ENCODE data around the gene SNRNP70. TPM values are rescaled to one million over a fixed set of nuclear protein-coding genes. Genes with fewer than 3 reads are reported as not detected.
"Not testable (repeated sequence)": the region's sequence is repeated elsewhere in the genome, so short reads cannot be mapped to it uniquely, and the experiment has no call there.

SNRNP70 gene
- total and polyA plus RNA-seq, 10 of the 15 experiments (the other 5 are each of a cell fraction or from before 2014, with no cell fraction given): 2.7 to 453 (median 159) TPM

- H3K36me3 ChIP-seq (ENCODE audit: control insufficient read depth in 2 of 2, insufficient read depth in 2 of 2, low read length in 1 of 2); POLR2A ChIA-PET; H3K9ac ChIP-seq (ENCODE audit: control insufficient read depth, insufficient read depth, low read length); BruUV-seq (replicated peaks); intact Hi-C loops (cut with micrococcal nuclease; ENCODE audit: unreplicated experiment); H4K20me1 ChIP-seq (ENCODE audit: control insufficient read depth, insufficient read depth); FAIRE-seq; H3K27me3 ChIP-seq (replicated peaks in 1 of 2; ENCODE audit: control insufficient read depth in 2 of 2, insufficient read depth in 2 of 2, low read length in 1 of 2); H2AFZ ChIP-seq (ENCODE audit: control insufficient read depth, low read depth, low read length); H3K4me1 ChIP-seq (ENCODE audit: control insufficient read depth, insufficient read depth, low read length); CTCF ChIA-PET; ATAC-seq; H3K9me3 ChIP-seq (replicated peaks; ENCODE audit: control insufficient read depth, insufficient read depth, low read length); RAD21 ChIA-PET (ENCODE audit: unreplicated experiment); H3K27ac ChIP-seq (ENCODE audit: control insufficient read depth, insufficient read depth); H3K4me3 ChIP-seq; SMC1A ChIA-PET (ENCODE audit: uncharacterized antibody, unreplicated experiment); DNase-seq (ENCODE audit: low read depth, low spot score); in situ Hi-C loops (cut with MboI); H3K4me2 ChIP-seq (ENCODE audit: control insufficient read depth, insufficient read depth); H3K79me2 ChIP-seq (ENCODE audit: control insufficient read depth, insufficient read depth, low read length): not testable (repeated sequence)
- WGBS (ENCODE audit: insufficient coverage, insufficient replicate concordance, low lambda C conversion rate, missing lambda C conversion rate): 0% methylated on average over 1 of the region's 4 CpGs
Observed at GRCh38 chr19:49042666-49043065, 42.6 kb upstream of the SNRNP70 start.

GRCh38 chr19:49043548-49043947 lies 41.7 kb upstream of the SNRNP70 start, which contains the start of gene CGB5:
Gene CGB5, plus strand, starts transcription at chr19:49043848. Its CDS starts 362 bp downstream, at chr19:49044210.
- H3K4me1 ChIP-seq (ENCODE audit: control insufficient read depth, insufficient read depth, low read length); CTCF ChIA-PET; ATAC-seq: not testable (repeated sequence)

DNA sequence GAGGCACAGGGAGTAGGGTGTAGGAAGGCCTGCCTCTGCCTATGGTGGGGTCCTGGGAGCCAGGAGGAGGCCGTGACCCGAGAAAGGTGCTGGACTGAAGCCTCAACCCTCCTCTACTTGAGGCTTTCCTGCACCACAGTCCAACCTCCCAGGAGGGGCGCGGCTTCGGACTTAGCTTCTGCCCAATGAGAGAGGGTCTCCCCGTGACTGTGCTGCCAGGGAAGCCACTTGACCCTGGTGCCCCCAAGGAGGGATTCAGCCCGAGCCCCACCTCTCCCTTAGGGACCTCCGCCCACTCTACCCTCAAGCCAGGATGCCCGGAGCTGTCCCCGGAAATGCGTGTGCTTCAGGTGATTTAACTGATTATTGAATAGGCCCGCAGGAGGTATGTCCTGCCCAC lies 36.2 kb upstream of the SNRNP70 start, which contains the start of gene CGB8:
TSS of gene CGB8 (minus strand) at position 101 of the 400 bp plus-strand sequence. CDS start 372 bp downstream, outside the sequence.
- POLR2A ChIA-PET; H3K79me2 ChIP-seq (ENCODE audit: control insufficient read depth, insufficient read depth, low read length); H3K4me3 ChIP-seq; BruUV-seq (replicated peaks); ATAC-seq; H3K4me1 ChIP-seq (ENCODE audit: control insufficient read depth, insufficient read depth, low read length); H3K9me3 ChIP-seq (replicated peaks; ENCODE audit: control insufficient read depth, insufficient read depth, low read length); in situ Hi-C loops (cut with MboI); intact Hi-C loops (cut with micrococcal nuclease; ENCODE audit: unreplicated experiment); H3K27ac ChIP-seq (ENCODE audit: control insufficient read depth, insufficient read depth); RAD21 ChIA-PET (ENCODE audit: unreplicated experiment); DNase-seq (ENCODE audit: low read depth, low spot score); H3K9ac ChIP-seq (ENCODE audit: control insufficient read depth, insufficient read depth, low read length); H2AFZ ChIP-seq (ENCODE audit: control insufficient read depth, low read depth, low read length); FAIRE-seq; H4K20me1 ChIP-seq (ENCODE audit: control insufficient read depth, insufficient read depth); H3K4me2 ChIP-seq (ENCODE audit: control insufficient read depth, insufficient read depth); H3K27me3 ChIP-seq (replicated peaks in 1 of 2; ENCODE audit: control insufficient read depth in 2 of 2, insufficient read depth in 2 of 2, low read length in 1 of 2); SMC1A ChIA-PET (ENCODE audit: uncharacterized antibody, unreplicated experiment); CTCF ChIA-PET; H3K36me3 ChIP-seq (ENCODE audit: control insufficient read depth in 2 of 2, insufficient read depth in 2 of 2, low read length in 1 of 2): not testable (repeated sequence)
- 50% methylated on average over 6 of the region's 12 CpGs for WGBS (ENCODE audit: insufficient coverage, insufficient replicate concordance, low lambda C conversion rate, missing lambda C conversion rate)

More at GRCh38 chr19:49043548-49043947, 41.7 kb upstream of the SNRNP70 start, which contains the start of gene CGB5:
- H3K9ac ChIP-seq (ENCODE audit: control insufficient read depth, insufficient read depth, low read length); H3K79me2 ChIP-seq (ENCODE audit: control insufficient read depth, insufficient read depth, low read length); H3K27ac ChIP-seq (ENCODE audit: control insufficient read depth, insufficient read depth); H3K36me3 ChIP-seq (ENCODE audit: control insufficient read depth in 2 of 2, insufficient read depth in 2 of 2, low read length in 1 of 2); FAIRE-seq; H3K4me2 ChIP-seq (ENCODE audit: control insufficient read depth, insufficient read depth); DNase-seq (ENCODE audit: low read depth, low spot score); intact Hi-C loops (cut with micrococcal nuclease; ENCODE audit: unreplicated experiment); H3K4me3 ChIP-seq; H3K9me3 ChIP-seq (replicated peaks; ENCODE audit: control insufficient read depth, insufficient read depth, low read length); in situ Hi-C loops (cut with MboI); H3K27me3 ChIP-seq (replicated peaks in 1 of 2; ENCODE audit: control insufficient read depth in 2 of 2, insufficient read depth in 2 of 2, low read length in 1 of 2); BruUV-seq (replicated peaks); SMC1A ChIA-PET (ENCODE audit: uncharacterized antibody, unreplicated experiment); H2AFZ ChIP-seq (ENCODE audit: control insufficient read depth, low read depth, low read length); RAD21 ChIA-PET (ENCODE audit: unreplicated experiment); POLR2A ChIA-PET; H4K20me1 ChIP-seq (ENCODE audit: control insufficient read depth, insufficient read depth): not testable (repeated sequence)
- WGBS (ENCODE audit: insufficient coverage, insufficient replicate concordance, low lambda C conversion rate, missing lambda C conversion rate): 42% methylated on average over 14 of the region's 15 CpGs

- DNase-seq (ENCODE audit: low read depth, low spot score); H3K4me2 ChIP-seq (ENCODE audit: control insufficient read depth, insufficient read depth); in situ Hi-C loops (cut with MboI); H3K79me2 ChIP-seq (ENCODE audit: control insufficient read depth, insufficient read depth, low read length); H3K36me3 ChIP-seq (ENCODE audit: control insufficient read depth in 2 of 2, insufficient read depth in 2 of 2, low read length in 1 of 2); POLR2A ChIA-PET; H2AFZ ChIP-seq (ENCODE audit: control insufficient read depth, low read depth, low read length); BruUV-seq (replicated peaks); ATAC-seq; FAIRE-seq; RAD21 ChIA-PET (ENCODE audit: unreplicated experiment); H3K4me3 ChIP-seq; H3K9me3 ChIP-seq (replicated peaks; ENCODE audit: control insufficient read depth, insufficient read depth, low read length); SMC1A ChIA-PET (ENCODE audit: uncharacterized antibody, unreplicated experiment); H3K9ac ChIP-seq (ENCODE audit: control insufficient read depth, insufficient read depth, low read length); H4K20me1 ChIP-seq (ENCODE audit: control insufficient read depth, insufficient read depth); intact Hi-C loops (cut with micrococcal nuclease; ENCODE audit: unreplicated experiment); H3K27ac ChIP-seq (ENCODE audit: control insufficient read depth, insufficient read depth); H3K4me1 ChIP-seq (ENCODE audit: control insufficient read depth, insufficient read depth, low read length); CTCF ChIA-PET; H3K27me3 ChIP-seq (replicated peaks in 1 of 2; ENCODE audit: control insufficient read depth in 2 of 2, insufficient read depth in 2 of 2, low read length in 1 of 2): not testable (repeated sequence)
- WGBS (ENCODE audit: insufficient coverage, insufficient replicate concordance, low lambda C conversion rate, missing lambda C conversion rate): 5% methylated on average over 2 of the region's 4 CpGs
Observed at GRCh38 chr19:49049834-49050233, 35.4 kb upstream of the SNRNP70 start.

Data from GM12878 (cell line).